Stimulated activated CD8-positive, alpha-beta memory T cell treated with anti-CD3 and anti-CD28 coated beads, Interleukin-7, amount 100 ng/mL, for 48 hours (primary cell): Measurements from ENCODE around the gene COLGALT1.
"Not testable (repeated sequence)": the region's sequence is repeated elsewhere in the genome, so short reads cannot be mapped to it uniquely, and the experiment has no call there.

Experiments
- DNase-seq, 2 donors: peaks; one replicate each; pipeline ENCODE4 v3.0.0-alpha.2; 2020; ENCODE audit warnings: low read depth in 1 of 2; ENCODE audit errors: extremely low read depth in 1 of 2

The COLGALT1 gene

GRCh38 chr19:17590866-17591265, 35.4 kb downstream of the COLGALT1 start:
- no peak for DNase-seq

GRCh38 chr19:17594296-17594695, 38.8 kb downstream of the COLGALT1 start:
- DNase-seq: not testable (repeated sequence)

GRCh38 chr19:17598063-17598462, 42.6 kb downstream of the COLGALT1 start:
- DNase-seq: not testable (repeated sequence)

- no peak for DNase-seq
These were observed 43.5 kb downstream of the COLGALT1 start for GRCh38 chr19:17598953-17599352.

- DNase-seq: no peak
These were observed 44.3 kb downstream of the COLGALT1 start for GRCh38 chr19:17599780-17600179.

GRCh38 chr19:17601683-17602082, 46.2 kb downstream of the COLGALT1 start:
- DNase-seq: no peak

- no peak for DNase-seq
These were observed 46.8 kb downstream of the COLGALT1 start for GRCh38 chr19:17602217-17602616.

- DNase-seq: no peak
These were observed 47.5 kb downstream of the COLGALT1 start for GRCh38 chr19:17602872-17603510.

GRCh38 chr19:17604372-17605025, 49.0 kb downstream of the COLGALT1 start:
- DNase-seq: no peak

- no peak for DNase-seq
These were observed 49.7 kb downstream of the COLGALT1 start for GRCh38 chr19:17605117-17605516.

- peak; percentile 62 to 78 for DNase-seq
These were observed 50.5 kb downstream of the COLGALT1 start for GRCh38 chr19:17605761-17606589.

- no peak for DNase-seq
These were observed 51.2 kb downstream of the COLGALT1 start for GRCh38 chr19:17606590-17607185.

GRCh38 chr19:17607936-17608335, 52.5 kb downstream of the COLGALT1 start:
- DNase-seq: no peak

- no peak for DNase-seq
These were observed 54.9 kb downstream of the COLGALT1 start for GRCh38 chr19:17610384-17610783.

GRCh38 chr19:17611462-17612244, 56.2 kb downstream of the COLGALT1 start:
- no peak for DNase-seq

GRCh38 chr19:17614476-17614875, 59.0 kb downstream of the COLGALT1 start:
- no peak for DNase-seq

GRCh38 chr19:17615889-17616685, 60.6 kb downstream of the COLGALT1 start:
- DNase-seq: no peak

GRCh38 chr19:17616686-17616960, 61.2 kb downstream of the COLGALT1 start:
- no peak for DNase-seq

GRCh38 chr19:17616961-17617806, 61.7 kb downstream of the COLGALT1 start:
- no peak for DNase-seq
